GM19372 (cell line): ENCODE data around the gene SMURF2.
A peak's percentile ranks its signal among the peaks of the same experiment; 100 is the strongest.
"Not testable (repeated sequence)": the region's sequence is repeated elsewhere in the genome, so short reads cannot be mapped to it uniquely, and the experiment has no call there.

Experiments used
- ATAC-seq: cut with Tn5 transposase; IDR thresholded peaks from one replicate; pipeline ENCODE4 v1.9.1; 2021; ENCODE audit warnings: mild to moderate bottlenecking, low read depth, moderate library complexity; ENCODE audit not compliant: unreplicated experiment

The SMURF2 gene

DNA sequence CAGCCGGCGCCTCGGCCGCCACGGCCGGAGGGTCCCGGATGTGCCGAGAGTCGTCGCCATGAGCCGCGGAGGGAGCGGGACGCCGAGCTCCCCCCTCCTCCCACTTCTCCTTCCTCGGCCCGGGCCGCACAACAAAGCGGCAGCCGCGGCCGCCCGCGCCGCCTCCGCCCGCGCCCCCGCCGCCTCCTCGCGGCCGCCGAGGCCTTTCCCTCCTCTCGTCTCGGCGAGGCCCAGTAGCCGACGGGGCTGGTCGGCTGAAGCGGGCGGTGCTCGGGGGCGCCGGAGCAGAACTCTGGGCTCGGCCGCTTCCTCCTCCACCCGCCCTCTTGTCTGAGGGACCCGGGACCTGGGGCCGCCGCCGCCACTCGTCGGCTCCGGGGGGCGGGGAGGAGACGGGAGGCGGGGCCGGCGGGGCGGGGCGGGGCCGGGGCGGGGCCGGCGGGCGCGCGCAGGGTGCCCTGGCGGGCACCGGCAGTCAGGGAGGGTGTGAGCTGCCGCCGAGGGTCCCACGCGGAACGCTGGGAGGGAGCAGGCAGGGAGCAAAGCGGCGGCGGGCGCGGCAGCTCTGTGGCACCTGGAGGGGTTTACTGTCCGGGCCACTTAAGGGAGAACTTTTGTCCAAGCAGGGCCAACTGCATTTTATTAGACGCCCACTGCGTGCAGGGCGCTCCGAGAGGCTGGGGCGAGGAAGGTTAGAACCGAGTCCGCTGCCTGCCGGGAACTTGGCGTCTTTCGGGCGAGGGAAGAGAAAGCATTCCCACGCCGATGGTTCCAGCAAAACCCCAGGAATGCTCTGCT lies at the start of gene SMURF2:
TSS of gene SMURF2 (minus strand) at position 332 of the 798 bp plus-strand sequence. CDS start 427 bp downstream, outside the sequence.
- peak; percentile 84 for ATAC-seq

GRCh38 chr17:64709481-64709880 lies 47.4 kb upstream of the SMURF2 start:
- ATAC-seq: no peak

DNA sequence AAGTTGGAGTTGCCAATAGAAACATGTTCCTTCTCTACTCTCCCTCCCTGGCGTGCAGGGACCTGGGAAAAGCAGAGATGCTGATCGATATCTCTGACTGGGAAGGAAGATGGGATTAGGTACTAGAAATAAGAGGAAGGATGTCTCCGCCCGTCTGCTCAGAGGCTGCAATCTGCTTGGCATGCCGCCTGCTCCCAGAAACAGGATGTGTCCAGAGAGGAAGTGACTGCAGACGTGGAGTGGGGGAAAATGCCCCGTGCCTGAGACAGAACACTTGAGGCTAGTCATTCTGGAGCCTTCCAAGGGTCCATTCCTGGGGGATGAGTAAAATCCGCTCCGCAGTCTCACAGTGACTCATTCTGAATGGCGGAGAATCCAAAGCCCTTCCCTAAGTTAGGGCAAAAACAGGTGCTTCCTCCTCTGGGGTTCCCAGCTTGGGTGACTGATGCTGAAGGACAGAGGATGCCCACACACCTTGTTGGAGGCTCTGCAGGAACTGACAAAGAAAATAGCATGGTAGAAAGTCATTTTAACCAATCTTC lies 45.0 kb upstream of the SMURF2 start:
- no peak for ATAC-seq

DNA sequence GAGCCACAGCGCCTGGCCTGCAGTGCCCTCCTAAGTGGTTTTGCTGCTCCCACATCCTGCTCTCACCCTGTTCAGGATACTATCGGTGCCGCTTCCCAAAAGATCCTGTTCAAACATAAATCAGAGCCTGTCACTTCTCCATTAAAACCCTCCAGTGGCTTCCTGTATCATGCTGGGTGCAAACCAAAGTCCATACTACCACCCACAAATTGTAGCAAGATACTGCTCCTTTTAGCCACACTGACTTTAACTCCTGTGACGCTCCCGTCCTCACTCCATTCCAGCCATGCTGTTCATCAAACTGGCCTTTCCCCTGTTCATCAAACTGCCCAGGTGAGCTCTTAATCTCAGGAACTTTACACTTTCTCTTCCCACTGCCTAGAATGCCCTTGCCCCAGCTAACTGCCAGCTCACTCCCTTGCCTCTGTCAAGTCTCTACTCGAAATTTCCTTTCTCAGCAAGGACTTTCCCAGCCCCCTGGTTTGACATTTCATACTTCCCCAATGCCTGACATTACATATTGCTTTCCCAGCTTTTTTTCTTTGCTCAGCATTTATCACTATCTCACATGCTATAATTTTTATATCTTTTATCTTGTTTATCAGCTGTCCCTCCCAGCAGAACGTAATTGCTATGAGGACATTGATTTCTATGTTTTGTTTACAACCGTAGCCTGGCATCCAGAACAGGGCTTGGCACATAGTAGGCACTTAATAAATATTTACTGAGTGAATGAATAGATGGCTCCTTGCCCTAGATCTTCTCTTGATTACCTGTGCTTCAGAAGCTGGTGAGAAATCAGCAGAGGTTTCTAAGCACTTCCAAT lies 44.3 kb upstream of the SMURF2 start:
- ATAC-seq: no peak

DNA sequence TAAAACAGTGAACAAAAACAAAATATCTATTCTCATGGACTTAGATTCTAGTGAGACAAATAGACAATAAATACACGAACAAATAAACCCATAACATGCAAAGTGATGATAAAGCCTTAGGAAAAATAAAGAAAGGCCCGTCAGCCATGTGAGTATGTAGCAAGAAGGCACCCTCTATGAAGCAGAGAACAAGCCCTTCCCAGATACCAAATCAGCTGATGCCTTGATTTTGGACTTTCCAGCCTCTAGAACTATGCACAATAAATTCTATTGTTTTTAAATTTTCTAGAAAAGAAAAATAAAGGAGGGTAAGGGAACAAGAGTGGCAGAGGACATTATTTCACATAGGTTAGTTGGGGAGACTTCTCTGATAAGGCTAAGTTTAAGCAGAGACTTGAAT lies 40.7 kb upstream of the SMURF2 start:
- no peak for ATAC-seq

DNA sequence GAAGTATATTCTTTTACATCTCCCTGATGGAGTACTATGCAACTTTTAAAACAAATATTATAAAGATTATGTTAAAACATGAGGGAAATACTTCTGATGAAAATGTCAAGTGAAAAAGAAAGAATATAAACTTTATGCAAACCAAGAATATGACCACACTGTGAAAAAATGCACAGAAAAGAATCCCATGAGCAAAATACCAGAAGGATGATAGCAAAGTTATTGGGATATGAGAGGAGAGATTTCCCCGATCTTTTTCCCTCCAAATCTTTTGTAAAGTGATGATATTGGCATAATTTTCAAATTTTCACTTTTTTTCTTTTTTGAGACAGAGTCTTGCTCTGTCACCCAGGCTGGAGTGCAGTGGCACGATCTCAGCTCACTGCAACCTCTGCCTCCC lies 36.6 kb upstream of the SMURF2 start:
- no peak for ATAC-seq

- ATAC-seq: no peak
These were observed 32.1 kb upstream of the SMURF2 start for GRCh38 chr17:64694207-64694606.

GRCh38 chr17:64692187-64692586 lies 30.1 kb upstream of the SMURF2 start:
- no peak for ATAC-seq

DNA sequence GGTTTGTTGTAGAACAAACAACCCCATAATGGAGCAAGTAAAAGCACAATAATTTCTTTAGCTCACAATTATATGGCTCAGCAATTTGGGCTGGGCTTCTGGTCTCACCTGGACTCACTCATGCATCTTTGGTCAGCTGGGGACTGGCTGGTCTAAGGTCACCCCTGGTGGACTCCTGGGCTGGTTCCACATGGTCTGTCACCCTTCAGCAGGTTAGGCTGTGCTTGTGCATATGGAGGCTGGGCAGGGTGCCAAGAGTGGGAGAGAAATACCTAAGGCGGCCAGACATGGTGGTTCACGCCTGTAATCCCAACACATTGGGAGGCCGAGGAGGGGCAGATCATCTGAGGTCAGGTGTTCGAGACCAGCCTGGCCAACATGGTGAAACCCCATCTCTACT lies 27.0 kb upstream of the SMURF2 start:
- no peak for ATAC-seq

DNA sequence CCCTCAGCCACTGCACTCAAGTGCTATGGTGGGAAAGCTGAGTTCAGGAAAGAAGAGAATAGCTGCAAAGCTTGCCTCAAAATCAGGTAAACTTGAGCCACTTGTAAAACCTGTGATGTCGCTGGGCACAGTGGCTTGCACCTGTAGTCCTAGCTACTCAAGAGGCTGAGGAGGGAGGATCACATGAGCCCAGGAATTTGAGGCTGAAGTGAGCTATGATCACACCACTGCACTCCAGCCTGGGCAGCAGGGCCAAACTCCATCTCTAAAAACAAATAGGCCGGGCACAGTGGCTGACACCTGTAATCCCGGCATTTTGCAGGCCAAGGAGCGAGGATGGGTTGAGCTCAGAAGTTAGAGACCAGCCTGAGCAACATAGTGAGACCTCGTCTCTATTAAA lies 26.4 kb upstream of the SMURF2 start:
- no peak for ATAC-seq

- ATAC-seq: no peak
These were observed 25.9 kb upstream of the SMURF2 start for GRCh38 chr17:64687961-64688360.

DNA sequence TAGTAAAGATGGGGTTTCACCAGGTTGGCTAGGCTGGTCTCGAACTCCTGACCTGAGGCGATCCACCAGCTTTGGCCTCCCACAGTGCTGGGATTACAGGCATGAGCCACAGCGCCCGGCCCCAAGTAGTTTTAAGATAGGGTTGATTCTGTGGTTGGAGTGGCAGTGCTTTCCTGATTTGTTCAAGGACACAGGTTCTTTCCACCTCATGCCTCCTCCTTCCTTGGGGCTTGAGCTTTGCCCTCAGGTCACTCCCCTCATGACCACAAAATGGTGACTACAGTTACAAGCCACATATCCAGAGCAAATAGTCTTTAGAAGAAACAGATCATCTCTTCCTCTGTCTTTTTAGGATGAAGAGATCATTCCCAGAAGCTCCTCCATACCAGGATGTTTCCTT lies 25.3 kb upstream of the SMURF2 start:
- no peak for ATAC-seq

GRCh38 chr17:64686705-64687104 lies 24.6 kb upstream of the SMURF2 start:
- ATAC-seq: no peak

DNA sequence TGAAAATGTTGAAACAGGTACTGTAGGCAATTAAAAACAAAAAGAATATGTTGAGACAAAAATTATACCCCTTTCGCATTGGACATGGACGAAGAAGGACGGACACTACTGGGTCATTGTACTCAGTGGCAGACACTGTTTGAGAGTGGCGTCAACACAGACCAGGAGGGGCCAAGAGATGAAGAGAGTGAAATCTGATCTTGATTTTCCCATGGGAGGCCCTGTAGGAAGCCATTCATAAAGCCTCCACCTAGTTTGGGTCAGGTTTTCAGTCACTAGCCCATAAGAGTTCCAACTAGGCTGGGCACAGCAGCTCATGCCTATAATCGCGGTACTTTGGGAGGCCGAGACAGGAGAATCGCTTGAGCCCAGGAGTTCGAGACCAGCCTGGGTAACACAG lies 23.6 kb upstream of the SMURF2 start:
- ATAC-seq: no peak

DNA sequence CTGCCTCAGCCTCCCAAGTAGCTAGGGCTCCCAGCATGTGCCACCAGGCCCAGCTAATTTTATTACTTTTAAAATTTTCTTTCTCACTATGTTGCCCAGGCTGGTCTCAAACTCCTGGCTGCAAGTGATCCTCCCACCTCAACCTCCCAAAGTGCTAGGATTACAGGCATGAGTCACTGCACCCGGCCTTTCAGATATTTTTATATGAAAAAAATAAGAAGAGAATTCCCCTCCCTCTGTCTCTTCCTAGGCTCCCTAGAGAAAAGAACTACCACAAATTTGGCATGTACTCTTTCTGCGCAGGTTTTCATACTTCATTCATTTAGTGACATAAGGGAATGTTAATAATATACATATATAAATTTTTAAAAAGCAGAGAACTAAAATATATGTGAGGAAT lies 21.7 kb upstream of the SMURF2 start:
- no peak for ATAC-seq

DNA sequence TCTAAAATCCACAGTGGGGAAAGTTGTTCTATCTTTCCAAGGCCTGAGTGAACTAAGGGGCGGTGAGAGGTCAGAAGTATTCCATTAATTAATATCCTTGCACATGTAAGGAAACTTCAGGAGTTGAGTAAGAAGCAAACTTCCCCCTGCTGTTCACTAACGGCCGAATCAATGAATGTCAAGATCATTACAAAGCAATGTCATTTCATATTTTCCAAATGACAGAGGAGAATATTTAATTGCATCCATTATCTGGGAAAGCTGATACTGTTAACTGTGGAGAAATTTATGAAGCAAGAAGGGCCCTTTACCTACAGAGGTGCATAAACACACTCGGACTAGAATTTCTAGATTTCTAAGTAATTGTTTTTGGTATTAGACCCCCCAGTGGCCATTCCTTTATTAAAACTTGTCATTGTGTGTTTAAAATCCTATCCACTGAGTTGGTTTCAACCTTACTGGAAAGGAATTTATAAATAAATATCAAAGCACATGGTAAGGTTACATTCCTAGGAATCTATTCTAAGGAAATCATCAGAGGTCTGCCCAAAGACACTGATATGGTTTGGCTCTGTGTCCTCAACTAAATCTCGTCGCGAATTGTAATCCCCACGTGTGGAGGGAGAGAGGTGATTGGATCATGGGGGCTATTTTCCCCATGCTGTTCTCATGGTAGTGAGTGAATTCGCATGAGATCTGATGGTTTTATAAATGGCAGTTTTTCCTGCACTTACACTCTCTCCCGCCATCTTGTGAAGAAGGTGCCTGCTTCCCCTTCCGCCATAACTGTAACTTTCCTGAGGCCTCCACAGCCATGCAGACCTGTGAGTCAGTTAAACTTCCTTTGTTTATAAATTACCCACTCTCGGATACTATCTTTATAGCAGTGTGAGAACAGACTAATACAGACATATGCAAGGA lies 20.4 kb upstream of the SMURF2 start:
- no peak for ATAC-seq

GRCh38 chr17:64679710-64680216 lies 17.7 kb upstream of the SMURF2 start:
- no peak for ATAC-seq

DNA sequence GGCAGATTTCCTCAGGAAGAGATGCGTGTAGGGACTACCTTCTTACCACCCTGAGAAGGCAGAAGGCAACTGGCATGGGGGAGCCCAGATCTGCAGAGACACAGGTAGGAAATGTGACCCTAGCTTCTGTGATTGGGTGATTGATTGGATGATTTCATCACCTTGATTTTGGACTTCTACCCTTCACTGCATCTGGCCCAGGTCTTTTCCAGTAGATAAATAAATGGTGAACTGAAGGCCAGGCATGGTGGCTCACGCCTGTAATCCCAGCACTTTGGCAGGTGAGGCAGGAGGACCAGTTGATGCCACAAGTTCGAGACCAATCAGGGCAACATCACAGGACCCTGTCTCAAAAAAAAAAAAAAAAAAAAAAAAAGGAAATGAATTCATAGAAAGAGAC lies 14.7 kb upstream of the SMURF2 start:
- ATAC-seq: no peak

- not testable (repeated sequence) for ATAC-seq
These were observed 8.9 kb upstream of the SMURF2 start for GRCh38 chr17:64670843-64671590.
